GM12878 (cell line): ENCODE results near the gene PALD1. TPM values are rescaled to one million over a fixed set of nuclear protein-coding genes. Genes with fewer than 3 reads are reported as not detected.

Source experiments
- ATAC-seq: fragments of 200-7000 bp; cut with Tn5 transposase; 3 replicates; pipeline ENCODE4 v1.9.1; 2020; ENCODE audit warnings: mild to moderate bottlenecking, moderate library complexity
- BruUV-seq: library from RNA; stranded (reverse); fragments of 400-500 nt; replicated peaks from 2 replicates; lab custom pipeline; 2021; lab: Mats Ljungman, UMichigan
- CTCF ChIA-PET: fragments of 300-600 bp; sonication (Branson Sonifier 250); formaldehyde crosslinking; extraction: SDS; loops from one replicate; lab custom pipeline; 2021; ENCODE audit warnings: inconsistent platforms; lab: Yijun Ruan, JAX
- POLR2A ChIA-PET: fragments of 350-600 bp; formaldehyde crosslinking; extraction: SDS; loops from one replicate; lab custom pipeline; 2021; ENCODE audit warnings: inconsistent platforms; lab: Charles Lee
- RAD21 ChIA-PET: fragments of 300-600 bp; sonication (Branson Sonifier 250); formaldehyde crosslinking; loops from one replicate; lab custom pipeline; 2023; ENCODE audit warnings: antibody characterized with exemption; ENCODE audit not compliant: unreplicated experiment; lab: Charles Lee
- SMC1A ChIA-PET: fragments of 300-600 bp; sonication (Branson Sonifier 250); formaldehyde crosslinking; loops from one replicate; lab custom pipeline; 2023; ENCODE audit not compliant: unreplicated experiment, uncharacterized antibody; lab: Charles Lee
- DNase-seq: peaks from one replicate; pipeline ENCODE4 v3.0.0-alpha.2; 2011; ENCODE audit warnings: low read depth, low spot score
- FAIRE-seq: peaks from 3 replicates; lab custom pipeline; 2011; peaks lifted over from hg19 to GRCh38; lab: Jason Lieb, UNC
- H2AFZ ChIP-seq: 2 replicates; pipeline ENCODE4 v1.6.0; 2011; ENCODE audit warnings: low read depth, low read length, control low read depth; ENCODE audit not compliant: control insufficient read depth
- H3K27ac ChIP-seq: 2 replicates; pipeline ENCODE4 v1.5.1; 2011; ENCODE audit warnings: control low read depth; ENCODE audit not compliant: control insufficient read depth, insufficient read depth
- H3K27me3 ChIP-seq, 2 experiments: replicated peaks in 1 of 2; 2 replicates each; pipeline versions ENCODE4 v1.6.0 to v1.6.1; 2011; ENCODE audit warnings: low read length in 1 of 2; ENCODE audit not compliant: control insufficient read depth in 2 of 2, insufficient read depth in 2 of 2
- H3K36me3 ChIP-seq, 2 experiments: 2 replicates each; pipeline ENCODE4 v1.5.1; 2011; ENCODE audit warnings: low read length in 1 of 2; ENCODE audit not compliant: control insufficient read depth in 2 of 2, insufficient read depth in 2 of 2
- H3K4me1 ChIP-seq: 2 replicates; pipeline ENCODE4 v1.6.1; 2011; ENCODE audit warnings: mild to moderate bottlenecking, low read length, moderate library complexity, mixed read lengths; ENCODE audit not compliant: control insufficient read depth, insufficient read depth
- H3K4me2 ChIP-seq: 2 replicates; pipeline ENCODE4 v1.6.0; 2011; ENCODE audit warnings: control low read depth; ENCODE audit not compliant: control insufficient read depth, insufficient read depth
- H3K4me3 ChIP-seq: fragments of 200-600 bp; sonication (generic); 2 replicates; pipeline ENCODE4 v1.5.1; 2016
- H3K79me2 ChIP-seq: 2 replicates; pipeline ENCODE4 v1.6.0; 2011; ENCODE audit warnings: low read length; ENCODE audit not compliant: control insufficient read depth, insufficient read depth
- H3K9ac ChIP-seq: 2 replicates; pipeline ENCODE4 v1.8.0; 2011; ENCODE audit warnings: low read length, control low read depth, mixed read lengths; ENCODE audit not compliant: control insufficient read depth, insufficient read depth
- H3K9me3 ChIP-seq: replicated peaks from 3 replicates; pipeline ENCODE4 v1.5.1; 2011; ENCODE audit warnings: mild to moderate bottlenecking, low read length; ENCODE audit not compliant: control insufficient read depth, insufficient read depth
- H4K20me1 ChIP-seq: 2 replicates; pipeline ENCODE4 v1.6.0; 2011; ENCODE audit not compliant: control insufficient read depth, insufficient read depth
- ASH2L ChIP-seq: fragments of 300-600, 200-600 bp; sonication (generic); IDR thresholded peaks from 2 replicates; pipeline ENCODE4 v1.6.1; 2017; ENCODE audit warnings: low read depth, mild to moderate bottlenecking, borderline replicate concordance
- BHLHE40 ChIP-seq, 2 experiments: fragments of 450-650 bp in 1 of 2; IDR thresholded peaks; 2 replicates each; pipeline ENCODE4 v1.6.1; 2011 to 2017; ENCODE audit warnings: low read depth in 2 of 2, borderline replicate concordance in 1 of 2, improper control_type of control experiment in 1 of 2, low read length in 1 of 2, mild to moderate bottlenecking in 1 of 2
- CBX3 ChIP-seq: fragments of 200-600 bp; sonication (generic); IDR thresholded peaks from 2 replicates; pipeline ENCODE4 v1.6.1; 2016; ENCODE audit warnings: low read depth, borderline replicate concordance
- DPF2 ChIP-seq: fragments of 450-650 bp; IDR thresholded peaks from 2 replicates; pipeline ENCODE4 v1.6.1; 2017; ENCODE audit warnings: mild to moderate bottlenecking
- GATAD2B ChIP-seq: fragments of 450-650 bp; conservative IDR thresholded peaks from 2 replicates; pipeline ENCODE4 v1.6.1; 2017; ENCODE audit warnings: low read depth, mild to moderate bottlenecking, moderate library complexity
- NFIC ChIP-seq: IDR thresholded peaks from 2 replicates; pipeline ENCODE4 v1.6.1; 2012; ENCODE audit warnings: low read depth, mild to moderate bottlenecking, inconsistent platforms, low read length, moderate library complexity
- RELA ChIP-seq: fragments of 450-650 bp; IDR thresholded peaks from 2 replicates; pipeline ENCODE4 v1.8.0; 2014; ENCODE audit warnings: borderline replicate concordance; ENCODE audit not compliant: partially characterized antibody
- SRF ChIP-seq, 2 experiments: IDR thresholded peaks; 2 replicates each; pipeline ENCODE4 v1.6.1; 2011; ENCODE audit warnings: low read depth in 2 of 2, low read length in 2 of 2, mild to moderate bottlenecking in 1 of 2, moderate library complexity in 1 of 2
- WGBS: methylation state at CpG from one replicate; pipeline ENCODE4 v1.1.6; 2016; ENCODE audit warnings: low lambda C conversion rate; ENCODE audit not compliant: insufficient replicate concordance, insufficient coverage; ENCODE audit errors: missing lambda C conversion rate; 5-methylcytosine and 5-hydroxymethylcytosine counted together
- in situ Hi-C: fragments of 300-500 bp; cut with MboI; formaldehyde crosslinking; loops from 9 replicates; pipeline ENCODE4 v1.14.3; 2018; ENCODE audit warnings: mixed read lengths
- intact Hi-C: fragments of 100-400 bp; cut with micrococcal nuclease; formaldehyde crosslinking; loops from one replicate; pipeline ENCODE4 v1.14.2; 2022; ENCODE audit not compliant: unreplicated experiment
- polyA plus RNA-seq, 11 experiments: library from polyadenylated mRNA; depleted of rRNA in 4 of 11; unstranded in 6 of 11; stranded (reverse) in 5 of 11; fragments of >200 nt; fragmentation: Nextera tagmentation in 4 of 11; fragmentation: Illumina TruSeq in 1 of 11; extraction: Ambion mirVana in 4 of 11; extraction: Trizol in 1 of 11; gene quantifications; 1 replicate in 1 of 11; 2 replicates in 10 of 11; pipeline versions ENCODE4 v1.2.1 to v1.2.3, GENCODE V29; 2011 to 2016; ENCODE audit warnings: inconsistent platforms in 2 of 11, missing spikeins in 2 of 11, low read depth in 1 of 11
- total RNA-seq, 4 experiments: library from RNA; depleted of rRNA in 3 of 4; stranded (reverse); fragments of >200 nt in 3 of 4; fragmentation: Illumina TruSeq in 1 of 4; extraction: Trizol in 1 of 4; gene quantifications; 2 replicates each; pipeline versions ENCODE4 v1.2.1 to v1.2.3, GENCODE V29; 2013 to 2021
- TF ChIP-seq, protein P1 (sequence below): fragments of 450-650 bp; IDR thresholded peaks from 2 replicates; pipeline ENCODE4 v1.6.1; 2017; ENCODE audit warnings: mild to moderate bottlenecking, moderate library complexity

Gene PALD1
- total and polyA plus RNA-seq, 10 of the 15 experiments (the other 5 are each of a cell fraction or from before 2014, with no cell fraction given): 0.43 to 20.9 (median 9.0) TPM

DNA sequence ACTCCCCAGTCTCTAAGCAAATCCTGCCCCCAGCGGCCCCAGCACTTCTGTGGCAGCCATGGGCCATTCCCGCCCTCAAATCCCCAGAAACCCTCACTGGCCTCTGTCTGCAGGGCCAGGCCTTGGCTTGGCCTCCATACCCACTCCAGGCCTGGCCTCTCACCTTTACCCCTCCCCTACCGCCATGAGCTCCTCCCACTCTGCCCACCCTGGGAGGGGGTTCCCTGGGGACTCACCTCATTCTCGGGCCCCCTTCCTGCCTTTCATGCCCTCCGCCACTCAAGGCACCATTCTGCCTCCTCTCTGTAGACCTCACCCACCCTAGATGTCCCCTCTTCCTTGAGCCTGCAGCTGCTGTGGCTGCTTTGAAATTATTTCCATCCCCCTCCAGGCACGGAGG lies 83.0 kb downstream of the PALD1 start:
- no peak overlapping the region for H2AFZ ChIP-seq
- ATAC-seq (no peak), DNase-seq (no peak), FAIRE-seq (no peak)
- H3K27me3 ChIP-seq: no peaks in the 10 kb centered on the region
- no peaks in the 10 kb centered on the region; the same call in 1 of the 2 replicates for H3K4me1 ChIP-seq
- intact Hi-C loops: no loop called here
- ChIA-PET RAD21 (interaction anchor here (0.5 to 1.1 kb wide), 4 partner anchors 14 to 197 kb away, joined by 3 read pairs; no protein-coding TSS in a partner anchor), POLR2A (no interaction called here), SMC1A (interaction anchor here (0.8 to 1.1 kb wide), 3 partner anchors 10 to 51 kb away, joined by 3 to 4 read pairs (median 3); no protein-coding TSS in a partner anchor), CTCF (interaction anchor here (1.0 to 4.5 kb wide), 4 partner anchors 17 to 196 kb away, joined by 3 to 30 read pairs (median 4); no protein-coding TSS in a partner anchor)
- no peak overlapping the region for H3K9ac ChIP-seq
- in situ Hi-C loops: no loop called here
- H4K20me1 ChIP-seq: no peaks in the 10 kb centered on the region
- H3K4me3 ChIP-seq: no peak overlapping the region
- TF ChIP-seq SRF (IDR thresholded peaks at IDR 0.05; ENCODE audit: low read depth in 2 of 2, low read length in 2 of 2): no peak
- TF ChIP-seq BHLHE40 (IDR thresholded peaks at IDR 0.05; ENCODE audit: borderline replicate concordance in 1 of 2, low read depth in 2 of 2, low read length in 1 of 2): no peak
- BruUV-seq: no TSS peak
- no peak overlapping the region for H3K4me2 ChIP-seq
- H3K9me3 ChIP-seq: no peaks in the 10 kb centered on the region
- no peaks in the 10 kb centered on the region for H3K79me2 ChIP-seq
- no peaks in the 10 kb centered on the region; a peak in 2 of 4 replicates for H3K36me3 ChIP-seq
- WGBS: 39% methylated on average over 6 of the region's 6 CpGs
- no peak overlapping the region for H3K27ac ChIP-seq

DNA sequence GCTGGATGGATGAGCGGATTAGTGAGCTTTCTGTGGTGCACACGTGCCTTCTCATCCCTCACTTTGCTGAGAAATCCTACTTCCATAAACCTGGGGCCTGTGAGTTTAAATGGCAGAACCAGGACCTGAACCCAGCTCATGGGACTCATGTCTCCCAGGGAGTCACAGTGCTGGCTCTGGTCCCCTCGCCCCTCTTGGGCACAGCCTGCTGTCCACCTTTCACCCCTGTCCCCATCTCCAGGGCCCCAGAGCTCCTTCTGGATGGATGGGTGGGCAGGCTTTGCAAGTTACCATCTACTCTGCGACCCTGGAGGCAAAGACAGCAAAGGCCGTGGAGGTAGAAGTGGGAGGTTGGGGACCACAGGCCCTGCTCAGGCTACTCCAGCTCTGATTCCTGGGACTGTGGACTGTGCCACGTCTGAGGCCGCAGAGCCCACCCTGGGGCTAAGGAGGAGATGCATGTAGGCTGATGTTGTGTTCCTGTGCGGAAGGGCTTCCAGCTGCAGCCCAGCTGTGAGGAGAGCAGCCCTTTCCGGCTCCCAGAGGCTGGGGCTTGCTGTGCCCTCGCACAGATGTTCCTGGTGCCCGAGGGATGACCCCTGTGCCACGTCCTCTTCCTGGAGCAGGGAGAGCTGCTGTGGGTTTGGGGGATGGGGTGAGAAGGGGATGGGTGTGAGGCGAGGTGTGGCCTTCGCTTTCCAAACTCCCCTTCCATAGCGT lies 83.6 kb downstream of the PALD1 start:
- Histone ChIP-seq H4K20me1 (no peaks in the 10 kb centered on the region), H3K4me2 (no peak overlapping the region), H3K36me3 (no peaks in the 10 kb centered on the region; a peak in 2 of 4 replicates), H3K9ac (no peak overlapping the region), H3K4me1 (no peaks in the 10 kb centered on the region; the same call in 1 of the 2 replicates), H3K9me3 (no peaks in the 10 kb centered on the region), H2AFZ (no peak overlapping the region), H3K27ac (no peak overlapping the region), H3K4me3 (no peak overlapping the region), H3K27me3 (no peaks in the 10 kb centered on the region), H3K79me2 (no peaks in the 10 kb centered on the region)
- DNase-seq (no peak), FAIRE-seq (no peak), ATAC-seq (no peak)
- ChIA-PET RAD21 (interaction anchor here (0.9 to 1.1 kb wide), 2 partner anchors 13 to 196 kb away, joined by 3 read pairs; no protein-coding TSS in a partner anchor), POLR2A (no interaction called here), SMC1A (interaction anchor here (0.6 to 1.1 kb wide), 4 partner anchors 11 to 76 kb away, joined by 3 to 4 read pairs (median 3); no protein-coding TSS in a partner anchor), CTCF (interaction anchor here (0.8 to 4.5 kb wide), 3 partner anchors 14 to 196 kb away, joined by 4 to 30 read pairs (median 4); no protein-coding TSS in a partner anchor)
- WGBS: 56% methylated on average over 15 of the region's 15 CpGs
- BruUV-seq: no TSS peak
- TF ChIP-seq RELA (no peak), NFIC (no peak), CBX3 (no peak), ASH2L (no peak), GATAD2B (no peak), DPF2 (no peak)
- TF ChIP-seq, protein P1, sequence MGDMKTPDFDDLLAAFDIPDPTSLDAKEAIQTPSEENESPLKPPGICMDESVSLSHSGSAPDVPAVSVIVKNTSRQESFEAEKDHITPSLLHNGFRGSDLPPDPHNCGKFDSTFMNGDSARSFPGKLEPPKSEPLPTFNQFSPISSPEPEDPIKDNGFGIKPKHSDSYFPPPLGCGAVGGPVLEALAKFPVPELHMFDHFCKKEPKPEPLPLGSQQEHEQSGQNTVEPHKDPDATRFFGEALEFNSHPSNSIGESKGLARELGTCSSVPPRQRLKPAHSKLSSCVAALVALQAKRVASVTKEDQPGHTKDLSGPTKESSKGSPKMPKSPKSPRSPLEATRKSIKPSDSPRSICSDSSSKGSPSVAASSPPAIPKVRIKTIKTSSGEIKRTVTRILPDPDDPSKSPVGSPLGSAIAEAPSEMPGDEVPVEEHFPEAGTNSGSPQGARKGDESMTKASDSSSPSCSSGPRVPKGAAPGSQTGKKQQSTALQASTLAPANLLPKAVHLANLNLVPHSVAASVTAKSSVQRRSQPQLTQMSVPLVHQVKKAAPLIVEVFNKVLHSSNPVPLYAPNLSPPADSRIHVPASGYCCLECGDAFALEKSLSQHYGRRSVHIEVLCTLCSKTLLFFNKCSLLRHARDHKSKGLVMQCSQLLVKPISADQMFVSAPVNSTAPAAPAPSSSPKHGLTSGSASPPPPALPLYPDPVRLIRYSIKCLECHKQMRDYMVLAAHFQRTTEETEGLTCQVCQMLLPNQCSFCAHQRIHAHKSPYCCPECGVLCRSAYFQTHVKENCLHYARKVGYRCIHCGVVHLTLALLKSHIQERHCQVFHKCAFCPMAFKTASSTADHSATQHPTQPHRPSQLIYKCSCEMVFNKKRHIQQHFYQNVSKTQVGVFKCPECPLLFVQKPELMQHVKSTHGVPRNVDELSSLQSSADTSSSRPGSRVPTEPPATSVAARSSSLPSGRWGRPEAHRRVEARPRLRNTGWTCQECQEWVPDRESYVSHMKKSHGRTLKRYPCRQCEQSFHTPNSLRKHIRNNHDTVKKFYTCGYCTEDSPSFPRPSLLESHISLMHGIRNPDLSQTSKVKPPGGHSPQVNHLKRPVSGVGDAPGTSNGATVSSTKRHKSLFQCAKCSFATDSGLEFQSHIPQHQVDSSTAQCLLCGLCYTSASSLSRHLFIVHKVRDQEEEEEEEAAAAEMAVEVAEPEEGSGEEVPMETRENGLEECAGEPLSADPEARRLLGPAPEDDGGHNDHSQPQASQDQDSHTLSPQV: no peak
- in situ Hi-C loops: no loop called here
- intact Hi-C loops: no loop called here
